ENCODE measurements around the gene NPAS2. TPM values are rescaled to one million over a fixed set of nuclear protein-coding genes. Genes with fewer than 3 reads are reported as not detected.

Gene NPAS2
- total RNA-seq, 2 donors from 2014 or later, result 29.2 to 50.8 TPM

- ATAC-seq (ENCODE audit: insufficient number of reproducible peaks, low FRiP score, low read depth), result no peak
- Histone ChIP-seq H3K4me3 (no peak overlapping the region), H3K9me3 (no peaks in the 10 kb centered on the region), H3K27ac (no peak overlapping the region), H3K27me3 (replicated peaks; ENCODE audit: insufficient read depth) (no peaks in the 10 kb centered on the region), H3K4me1 (ENCODE audit: control insufficient read depth in 1 of 2, low read depth in 2 of 2) (peaks cover 3 to 26% of the 10 kb centered on the region in 2 donors), H3K36me3 (no peaks in the 10 kb centered on the region)
- no peak for TF ChIP-seq CTCF (IDR thresholded peaks at IDR 0.05)
- DNase-seq (ENCODE audit: low spot score), result no peak
These were observed 22.4 kb downstream of the NPAS2 start for GRCh38 chr2:100842241-100842922.

GRCh38 chr2:100844514-100844913, 24.6 kb downstream of the NPAS2 start:
- no peak for ATAC-seq (ENCODE audit: insufficient number of reproducible peaks, low FRiP score, low read depth)
- Histone ChIP-seq H3K4me1 (ENCODE audit: control insufficient read depth in 1 of 2, low read depth in 2 of 2) (peaks cover 3 to 19% of the 10 kb centered on the region in 2 donors), H3K27me3 (replicated peaks; ENCODE audit: insufficient read depth) (no peaks in the 10 kb centered on the region), H3K36me3 (no peaks in the 10 kb centered on the region), H3K4me3 (no peak overlapping the region), H3K27ac (no peak overlapping the region), H3K9me3 (no peaks in the 10 kb centered on the region)
- no peak for DNase-seq (ENCODE audit: low spot score)
- no peak for TF ChIP-seq CTCF (IDR thresholded peaks at IDR 0.05)

GRCh38 chr2:100845141-100845991, 25.4 kb downstream of the NPAS2 start:
- H3K36me3 ChIP-seq, result no peaks in the 10 kb centered on the region
- H3K27ac ChIP-seq, result no peak overlapping the region
- ATAC-seq (ENCODE audit: insufficient number of reproducible peaks, low FRiP score, low read depth), result no peak
- peaks cover 3 to 18% of the 10 kb centered on the region in 2 donors for H3K4me1 ChIP-seq (ENCODE audit: control insufficient read depth in 1 of 2, low read depth in 2 of 2)
- H3K27me3 ChIP-seq (replicated peaks; ENCODE audit: insufficient read depth), result no peaks in the 10 kb centered on the region
- H3K4me3 ChIP-seq, result no peak overlapping the region
- DNase-seq (ENCODE audit: low spot score), result no peak
- H3K9me3 ChIP-seq, result no peaks in the 10 kb centered on the region
- TF ChIP-seq CTCF (IDR thresholded peaks at IDR 0.05), result no peak

GRCh38 chr2:100846716-100847115, 26.8 kb downstream of the NPAS2 start:
- Histone ChIP-seq H3K36me3 (no peaks in the 10 kb centered on the region), H3K4me1 (ENCODE audit: control insufficient read depth in 1 of 2, low read depth in 2 of 2) (peaks cover 3 to 14% of the 10 kb centered on the region in 2 donors), H3K27me3 (replicated peaks; ENCODE audit: insufficient read depth) (no peaks in the 10 kb centered on the region), H3K27ac (no peak overlapping the region), H3K9me3 (no peaks in the 10 kb centered on the region), H3K4me3 (no peak overlapping the region)
- no peak for TF ChIP-seq CTCF (IDR thresholded peaks at IDR 0.05)
- no peak for DNase-seq (ENCODE audit: low spot score)
- no peak for ATAC-seq (ENCODE audit: insufficient number of reproducible peaks, low FRiP score, low read depth)

- H3K4me3 ChIP-seq, result no peak overlapping the region
- no peaks in the 10 kb centered on the region for H3K36me3 ChIP-seq
- peaks cover 0 to 7% of the 10 kb centered on the region in 2 donors for H3K4me1 ChIP-seq (ENCODE audit: control insufficient read depth in 1 of 2, low read depth in 2 of 2)
- no peak for TF ChIP-seq CTCF (IDR thresholded peaks at IDR 0.05)
- H3K27ac ChIP-seq, result no peak overlapping the region
- no peaks in the 10 kb centered on the region for H3K27me3 ChIP-seq (replicated peaks; ENCODE audit: insufficient read depth)
- DNase-seq (ENCODE audit: low spot score) (no peak), ATAC-seq (ENCODE audit: insufficient number of reproducible peaks, low FRiP score, low read depth) (no peak)
- no peaks in the 10 kb centered on the region for H3K9me3 ChIP-seq
These were observed 32.5 kb downstream of the NPAS2 start for GRCh38 chr2:100852447-100852846.
